Vagina (tissue), 2 donors: ENCODE measurements around the gene TNIK.

ENCODE experiments used
- CTCF ChIP-seq, 3 experiments: fragments of 450-650 bp in 2 of 3; fragments of 200-600 bp in 1 of 3; sonication (generic) in 1 of 3; IDR thresholded peaks; one replicate each; pipeline ENCODE4 v1.5.1; 2017 to 2019; ENCODE audit warnings: antibody characterized with exemption in 3 of 3, mild to moderate bottlenecking in 2 of 3, moderate library complexity in 2 of 3
- POLR2A ChIP-seq, 2 donors: fragments of 450-650 bp; IDR thresholded peaks; one replicate each; pipeline ENCODE4 v1.6.1; 2017; ENCODE audit warnings: antibody characterized with exemption in 2 of 2, mild to moderate bottlenecking in 2 of 2, moderate library complexity in 2 of 2

DNA sequence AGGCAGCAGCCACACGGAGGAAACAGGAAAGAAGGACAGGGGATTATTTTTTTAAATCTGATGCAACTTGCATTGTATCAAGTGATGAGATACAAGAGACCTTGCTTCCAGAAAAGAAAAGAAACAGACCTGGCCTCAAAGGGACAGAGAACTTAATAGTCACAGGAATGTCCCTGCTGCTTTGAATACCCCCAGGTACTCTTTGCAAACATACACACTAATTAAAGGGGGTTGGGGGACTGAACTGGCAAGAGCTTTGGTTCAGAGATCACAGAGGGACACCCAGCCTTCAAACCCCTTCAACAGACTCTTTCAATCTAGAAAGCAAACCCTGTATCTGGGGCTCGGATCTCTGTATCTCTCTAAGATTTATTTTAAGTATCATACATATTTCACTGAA is 18.0 kb downstream of the TNIK start:
- TF ChIP-seq POLR2A (IDR thresholded peaks at IDR 0.05) (no peak), CTCF (IDR thresholded peaks at IDR 0.05) (no peak)
